Limb (tissue), 2 donors: ENCODE data around the gene RET.

Experiments used
- DNase-seq, 2 donors: peaks; one replicate each; pipeline ENCODE4 v3.0.0-alpha.2; 2016; ENCODE audit errors: extremely low spot score in 2 of 2

Gene RET

GRCh38 chr10:43044448-43044921, 32.4 kb upstream of the RET start:
- DNase-seq, result no peak

GRCh38 chr10:43044961-43045621, 31.8 kb upstream of the RET start:
- DNase-seq, result no peak

- no peak for DNase-seq
Observed at GRCh38 chr10:43045631-43046287, 31.1 kb upstream of the RET start.

- peak in 1 of 2 donors; percentile 19 for DNase-seq
Observed at GRCh38 chr10:43046288-43046991, 30.4 kb upstream of the RET start.

- DNase-seq, result peak in 1 of 2 donors; percentile 16
Observed at GRCh38 chr10:43047288-43047970, 29.4 kb upstream of the RET start.

GRCh38 chr10:43048301-43049051, 28.4 kb upstream of the RET start:
- DNase-seq, result no peak

- DNase-seq, result peak in 1 of 2 donors; percentile 20
Observed at GRCh38 chr10:43049081-43049551, 27.8 kb upstream of the RET start.

GRCh38 chr10:43050011-43050410, 26.9 kb upstream of the RET start:
- DNase-seq, result no peak

- DNase-seq, result no peak
Observed at GRCh38 chr10:43053825-43054224, 23.0 kb upstream of the RET start.

- no peak for DNase-seq
Observed at GRCh38 chr10:43054593-43054992, 22.3 kb upstream of the RET start.

GRCh38 chr10:43055217-43055616, 21.7 kb upstream of the RET start:
- no peak for DNase-seq

GRCh38 chr10:43055991-43056567, 20.8 kb upstream of the RET start:
- peak in 1 of 2 donors; percentile 29 for DNase-seq

GRCh38 chr10:43056568-43057011, 20.3 kb upstream of the RET start:
- peak in 1 of 2 donors; percentile 14 for DNase-seq

GRCh38 chr10:43057231-43057711, 19.6 kb upstream of the RET start:
- peak in 1 of 2 donors; percentile 21 for DNase-seq

- DNase-seq, result peak in 1 of 2 donors; percentile 25
Observed at GRCh38 chr10:43057831-43058340, 19.0 kb upstream of the RET start.

- no peak for DNase-seq
Observed at GRCh38 chr10:43058716-43059335, 18.0 kb upstream of the RET start.

GRCh38 chr10:43059336-43059720, 17.5 kb upstream of the RET start:
- DNase-seq, result no peak

GRCh38 chr10:43059828-43060227, 17.0 kb upstream of the RET start:
- DNase-seq, result no peak

- DNase-seq, result no peak
Observed at GRCh38 chr10:43060291-43060690, 16.6 kb upstream of the RET start.

- no peak for DNase-seq
Observed at GRCh38 chr10:43061331-43061730, 15.5 kb upstream of the RET start.
